Vagina (tissue), 2 donors: ENCODE results near the gene RIOK2. TPM values are rescaled to one million over a fixed set of nuclear protein-coding genes. Genes with fewer than 3 reads are reported as not detected.
"Not testable (repeated sequence)": the region's sequence is repeated elsewhere in the genome, so short reads cannot be mapped to it uniquely, and the experiment has no call there.

Experiments
- DNase-seq, 2 donors: peaks; one replicate each; pipeline ENCODE4 v3.0.0-alpha.2; 2017; ENCODE audit errors: extremely low spot score in 2 of 2
- H3K27ac ChIP-seq: fragments of 200-600 bp; sonication (generic); one replicate; pipeline ENCODE4 v1.5.1; 2019
- H3K27me3 ChIP-seq: fragments of 200-600 bp; sonication (generic); one replicate; pipeline ENCODE4 v1.5.1; 2019
- H3K36me3 ChIP-seq, 2 donors: fragments of 200-600 bp; sonication (generic); one replicate each; pipeline ENCODE4 v1.5.1; 2017 to 2019
- H3K4me1 ChIP-seq: fragments of 200-600 bp; sonication (generic); one replicate; pipeline ENCODE4 v1.5.1; 2019
- H3K4me3 ChIP-seq, 2 donors: fragments of 200-600 bp; sonication (generic); 1 replicate in 1 of 2; 2 replicates in 1 of 2; pipeline ENCODE4 v1.5.1; 2016 to 2019
- H3K9me3 ChIP-seq: fragments of 200-600 bp; sonication (generic); one replicate; pipeline ENCODE4 v1.5.1; 2019
- POLR2A ChIP-seq, 2 donors: fragments of 450-650 bp; IDR thresholded peaks; one replicate each; pipeline ENCODE4 v1.6.1; 2017; ENCODE audit warnings: antibody characterized with exemption in 2 of 2, mild to moderate bottlenecking in 2 of 2, moderate library complexity in 2 of 2
- POLR2AphosphoS5 ChIP-seq, 2 donors: sonication (generic); formaldehyde crosslinking; IDR thresholded peaks; one replicate each; pipeline ENCODE4 v1.9.0; 2017; ENCODE audit warnings: antibody characterized with exemption in 2 of 2, mild to moderate bottlenecking in 2 of 2, low read depth in 1 of 2; ENCODE audit not compliant: insufficient read depth in 1 of 2
- intact Hi-C: fragments of 100-400 bp; cut with DNase I; formaldehyde crosslinking; loops from one replicate; pipeline ENCODE4 v1.15.1; 2023
- total RNA-seq: library from RNA; depleted of rRNA; stranded (reverse); fragments of >200 nt; gene quantifications from one replicate; pipeline ENCODE4 v1.2.3, GENCODE V29; 2016
- TF ChIP-seq, protein P1 (sequence below), 3 experiments: fragments of 450-650 bp in 2 of 3; fragments of 200-600 bp in 1 of 3; sonication (generic) in 1 of 3; IDR thresholded peaks; one replicate each; pipeline ENCODE4 v1.5.1; 2017 to 2019; ENCODE audit warnings: antibody characterized with exemption in 3 of 3, mild to moderate bottlenecking in 2 of 3, moderate library complexity in 2 of 3

The RIOK2 gene
- total RNA-seq, 1 donor from 2014 or later, result 18.7 TPM

DNA sequence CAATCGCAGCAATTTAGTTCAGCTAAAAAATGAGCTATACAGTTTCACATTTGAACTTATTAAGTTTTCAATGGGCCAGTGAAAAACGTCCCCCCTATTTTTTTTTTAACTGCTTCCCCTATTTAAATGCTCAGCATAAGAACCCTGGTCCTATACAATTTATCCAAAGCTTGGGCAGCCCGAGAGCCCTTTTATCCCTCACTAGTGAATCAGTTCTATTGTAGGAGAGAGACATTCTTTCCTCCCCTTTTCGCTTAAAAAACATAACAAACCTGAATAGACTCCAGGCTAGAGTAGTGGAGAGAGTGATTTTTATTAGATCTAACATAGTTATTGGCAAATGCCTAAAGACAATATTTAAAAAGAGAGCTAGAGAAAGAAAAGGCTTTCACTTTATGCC lies 42.0 kb downstream of the RIOK2 start:
- intact Hi-C loops, result no loop called here
- no peak for TF ChIP-seq POLR2A (IDR thresholded peaks at IDR 0.05)
- no peak for TF ChIP-seq POLR2AphosphoS5 (IDR thresholded peaks at IDR 0.05; ENCODE audit: insufficient read depth in 1 of 2, low read depth in 1 of 2)
- TF ChIP-seq, protein P1, sequence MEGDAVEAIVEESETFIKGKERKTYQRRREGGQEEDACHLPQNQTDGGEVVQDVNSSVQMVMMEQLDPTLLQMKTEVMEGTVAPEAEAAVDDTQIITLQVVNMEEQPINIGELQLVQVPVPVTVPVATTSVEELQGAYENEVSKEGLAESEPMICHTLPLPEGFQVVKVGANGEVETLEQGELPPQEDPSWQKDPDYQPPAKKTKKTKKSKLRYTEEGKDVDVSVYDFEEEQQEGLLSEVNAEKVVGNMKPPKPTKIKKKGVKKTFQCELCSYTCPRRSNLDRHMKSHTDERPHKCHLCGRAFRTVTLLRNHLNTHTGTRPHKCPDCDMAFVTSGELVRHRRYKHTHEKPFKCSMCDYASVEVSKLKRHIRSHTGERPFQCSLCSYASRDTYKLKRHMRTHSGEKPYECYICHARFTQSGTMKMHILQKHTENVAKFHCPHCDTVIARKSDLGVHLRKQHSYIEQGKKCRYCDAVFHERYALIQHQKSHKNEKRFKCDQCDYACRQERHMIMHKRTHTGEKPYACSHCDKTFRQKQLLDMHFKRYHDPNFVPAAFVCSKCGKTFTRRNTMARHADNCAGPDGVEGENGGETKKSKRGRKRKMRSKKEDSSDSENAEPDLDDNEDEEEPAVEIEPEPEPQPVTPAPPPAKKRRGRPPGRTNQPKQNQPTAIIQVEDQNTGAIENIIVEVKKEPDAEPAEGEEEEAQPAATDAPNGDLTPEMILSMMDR (IDR thresholded peaks at IDR 0.05), result no peak
- Histone ChIP-seq H3K9me3 (no peaks in the 10 kb centered on the region), H3K36me3 (no peaks in the 10 kb centered on the region), H3K27ac (no peak overlapping the region), H3K4me3 (no peak overlapping the region), H3K4me1 (no peaks in the 10 kb centered on the region), H3K27me3 (no peaks in the 10 kb centered on the region)
- no peak for DNase-seq

DNA sequence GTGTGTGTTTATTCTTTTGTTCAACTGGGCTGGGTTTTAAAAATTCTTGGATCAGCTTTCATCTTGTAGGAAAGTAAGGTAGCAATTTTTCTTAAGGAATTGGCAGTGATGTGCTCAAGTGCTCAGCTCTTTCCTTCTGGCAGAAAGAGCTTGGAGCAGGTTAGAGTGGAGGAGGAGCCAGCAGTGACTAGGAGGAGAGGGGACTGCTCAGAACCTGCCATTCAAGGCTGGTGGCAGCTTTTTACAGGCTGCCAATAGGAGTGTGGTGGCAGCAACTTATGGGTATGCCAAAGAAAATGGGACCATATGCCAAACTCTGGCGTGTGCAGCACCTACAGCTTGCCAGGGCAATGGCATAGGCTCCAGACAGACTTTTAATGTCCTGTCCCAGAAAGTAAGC lies 42.8 kb downstream of the RIOK2 start:
- H3K27ac ChIP-seq, H3K36me3 ChIP-seq, H3K4me1 ChIP-seq, H3K27me3 ChIP-seq, intact Hi-C loops, H3K4me3 ChIP-seq, H3K9me3 ChIP-seq, DNase-seq: not testable (repeated sequence)

DNA sequence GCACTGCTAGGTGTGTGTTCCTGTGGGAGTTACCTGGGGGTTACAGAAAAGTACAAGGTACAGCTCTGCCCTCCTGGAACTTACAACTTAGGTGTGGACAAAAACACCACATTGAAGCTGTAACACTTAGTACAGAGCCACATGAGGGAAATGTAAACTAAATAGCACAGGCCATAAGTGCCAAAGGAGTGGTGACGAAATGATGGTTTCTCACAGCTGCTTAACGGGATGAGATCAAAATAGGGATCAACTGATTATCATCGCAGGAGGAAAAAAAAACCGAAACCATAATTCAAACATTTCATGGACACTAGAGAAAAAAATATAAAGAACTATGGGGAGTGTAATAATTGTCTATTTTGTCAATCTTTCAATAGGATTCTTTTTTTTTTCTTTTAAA lies 46.6 kb downstream of the RIOK2 start:
- intact Hi-C loops, result no loop called here

DNA sequence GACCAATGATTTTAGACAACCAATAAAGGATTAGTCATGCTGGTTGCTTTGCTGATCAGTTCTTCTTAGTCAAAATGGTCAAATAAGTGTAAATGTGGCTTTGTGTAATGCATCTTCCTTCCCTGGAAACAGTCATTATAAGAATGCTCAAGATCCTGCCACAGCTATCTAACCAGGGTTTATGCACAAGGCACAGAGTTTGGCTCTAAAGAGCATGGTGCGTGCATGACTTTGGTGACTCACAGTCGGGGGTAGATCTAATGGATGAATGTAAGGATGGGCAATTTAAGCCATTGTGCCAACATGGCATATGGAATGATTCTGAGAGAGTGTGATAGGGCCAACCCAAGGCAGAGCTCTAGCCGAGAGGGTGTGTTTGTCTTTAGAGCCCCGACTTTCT lies 47.2 kb downstream of the RIOK2 start:
- no peaks in the 10 kb centered on the region for H3K27me3 ChIP-seq
- H3K36me3 ChIP-seq, result no peaks in the 10 kb centered on the region
- TF ChIP-seq POLR2A (IDR thresholded peaks at IDR 0.05) (no peak), POLR2AphosphoS5 (IDR thresholded peaks at IDR 0.05; ENCODE audit: insufficient read depth in 1 of 2, low read depth in 1 of 2) (no peak)
- TF ChIP-seq, protein P1 (IDR thresholded peaks at IDR 0.05), result no peak
- intact Hi-C loops, result no loop called here
- H3K27ac ChIP-seq, result no peak overlapping the region
- DNase-seq, result no peak
- no peak overlapping the region for H3K4me3 ChIP-seq
- no peaks in the 10 kb centered on the region for H3K4me1 ChIP-seq
- no peaks in the 10 kb centered on the region for H3K9me3 ChIP-seq

More for the DNA sequence above, 46.6 kb downstream of the RIOK2 start:
- Histone ChIP-seq H3K4me1 (no peaks in the 10 kb centered on the region), H3K27ac (no peak overlapping the region), H3K27me3 (no peaks in the 10 kb centered on the region), H3K36me3 (no peaks in the 10 kb centered on the region), H3K9me3 (no peaks in the 10 kb centered on the region), H3K4me3 (no peak overlapping the region)
- DNase-seq, result no peak
- TF ChIP-seq, protein P1 (IDR thresholded peaks at IDR 0.05), result no peak
- TF ChIP-seq POLR2AphosphoS5 (IDR thresholded peaks at IDR 0.05; ENCODE audit: insufficient read depth in 1 of 2, low read depth in 1 of 2) (no peak), POLR2A (IDR thresholded peaks at IDR 0.05) (no peak)

DNA sequence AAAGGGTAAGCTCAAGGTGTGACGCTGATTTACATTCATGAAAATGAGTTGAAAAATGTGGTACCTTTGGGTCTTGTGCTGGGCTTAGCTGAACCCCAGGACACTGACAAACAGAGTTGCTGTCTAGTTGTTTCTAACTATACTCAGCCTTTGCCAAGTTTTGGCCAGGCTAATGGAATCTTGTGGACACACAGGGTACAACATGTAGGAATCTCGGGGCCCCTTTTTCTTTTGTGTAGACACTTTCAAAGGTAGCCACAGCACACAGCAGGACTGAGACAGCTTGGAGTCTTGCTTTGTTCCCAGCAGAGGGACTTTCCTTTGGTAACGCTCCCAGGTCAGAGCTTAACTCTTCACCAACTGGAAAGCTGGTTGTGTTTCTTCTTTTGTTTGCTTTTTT lies 48.4 kb downstream of the RIOK2 start:
- no peaks in the 10 kb centered on the region for H3K27me3 ChIP-seq
- H3K9me3 ChIP-seq, result no peaks in the 10 kb centered on the region
- no peak overlapping the region for H3K4me3 ChIP-seq
- H3K4me1 ChIP-seq, result no peaks in the 10 kb centered on the region
- TF ChIP-seq POLR2A (IDR thresholded peaks at IDR 0.05), result no peak
- TF ChIP-seq POLR2AphosphoS5 (IDR thresholded peaks at IDR 0.05; ENCODE audit: insufficient read depth in 1 of 2, low read depth in 1 of 2), result no peak
- TF ChIP-seq, protein P1 (IDR thresholded peaks at IDR 0.05), result no peak
- DNase-seq, result no peak
- no peaks in the 10 kb centered on the region for H3K36me3 ChIP-seq
- intact Hi-C loops, result no loop called here
- H3K27ac ChIP-seq, result no peak overlapping the region

DNA sequence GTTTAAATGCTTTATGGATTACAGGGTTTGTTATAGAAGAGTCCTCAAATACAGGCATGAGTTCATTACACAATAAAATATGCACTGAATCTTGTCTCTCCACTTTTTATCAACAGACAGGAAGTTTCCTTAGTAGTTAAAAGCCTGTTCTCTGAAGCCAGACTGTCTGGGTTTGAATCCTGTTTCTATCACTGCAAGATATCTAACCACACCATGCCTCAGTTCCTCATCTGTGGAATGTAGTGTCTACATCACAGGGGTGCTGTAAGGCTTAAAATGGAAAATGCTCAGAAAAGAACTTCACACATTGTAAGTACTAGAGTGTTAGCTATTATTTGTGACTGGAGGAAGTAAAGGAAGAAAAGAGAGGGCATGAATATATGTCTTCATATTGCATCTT lies 49.9 kb downstream of the RIOK2 start:
- Histone ChIP-seq H3K27ac (no peak overlapping the region), H3K4me3 (no peak overlapping the region), H3K4me1 (no peaks in the 10 kb centered on the region), H3K36me3 (no peaks in the 10 kb centered on the region), H3K27me3 (no peaks in the 10 kb centered on the region), H3K9me3 (no peaks in the 10 kb centered on the region)
- no peak for TF ChIP-seq POLR2A (IDR thresholded peaks at IDR 0.05)
- TF ChIP-seq, protein P1 (IDR thresholded peaks at IDR 0.05), result no peak
- no peak for DNase-seq
- intact Hi-C loops, result no loop called here
